ENCODE data around the gene ERC2.

GRCh38 chr3:55598224-55598623 lies 870.0 kb downstream of the ERC2 start:
- no peak for TF ChIP-seq POLR2AphosphoS5 (IDR thresholded peaks at IDR 0.05; ENCODE audit: low read depth, low read length)
- no peak for TF ChIP-seq POLR2A (IDR thresholded peaks at IDR 0.05; ENCODE audit: low read depth, low read length)

Measured in GM12892 (cell line).